HepG2 (cell line): ENCODE measurements around the gene CXCR1.

ENCODE experiments used
- E2F5 ChIP-seq: sonication (generic); formaldehyde crosslinking; conservative IDR thresholded peaks from 2 replicates; pipeline ENCODE4 v1.4.0; 2020; ENCODE audit warnings: missing genetic modification reagents
- GABPB1 ChIP-seq: IDR thresholded peaks from 2 replicates; pipeline ENCODE4 v1.6.1; 2016; ENCODE audit warnings: mild to moderate bottlenecking, missing genetic modification reagents, moderate library complexity, missing compliant biosample characterization
- MBD4 ChIP-seq: IDR thresholded peaks from 2 replicates; pipeline ENCODE4 v1.6.1; 2012; ENCODE audit warnings: low read length, inconsistent platforms, borderline replicate concordance
- MTA3 ChIP-seq: sonication (generic); formaldehyde crosslinking; IDR thresholded peaks from 2 replicates; pipeline ENCODE4 v1.4.0; 2020; ENCODE audit warnings: missing genetic modification reagents
- POLR2AphosphoS5 ChIP-seq: IDR thresholded peaks from 2 replicates; pipeline ENCODE4 v1.6.1; 2012; ENCODE audit warnings: low read depth, low read length
- RAD21 ChIP-seq: fragments of 450-650 bp; formaldehyde crosslinking; IDR thresholded peaks from 2 replicates; pipeline ENCODE4 v1.5.0; 2020; ENCODE audit warnings: mild to moderate bottlenecking
- RAD51 ChIP-seq: fragments of 450-650 bp; IDR thresholded peaks from 2 replicates; pipeline ENCODE4 v1.6.1; 2016; ENCODE audit warnings: borderline replicate concordance
- RELA ChIP-seq: sonication (generic); formaldehyde crosslinking; IDR thresholded peaks from 2 replicates; pipeline ENCODE4 v1.4.0; 2020; ENCODE audit warnings: missing genetic modification reagents
- U2AF1 ChIP-seq: fragments of 200-400 bp; formaldehyde crosslinking; optimal IDR thresholded peaks from 2 replicates; pipeline ENCODE3; 2017; ENCODE audit warnings: mild to moderate bottlenecking, low read depth, low read length
- XBP1 ChIP-seq: sonication (generic); formaldehyde crosslinking; IDR thresholded peaks from 2 replicates; pipeline ENCODE4 v1.5.0; 2020; ENCODE audit warnings: missing genetic modification reagents
- ZBTB7A ChIP-seq: sonication (generic); formaldehyde crosslinking; IDR thresholded peaks from 2 replicates; pipeline ENCODE4 v1.8.0; 2022; ENCODE audit warnings: mild to moderate bottlenecking, missing genetic modification reagents
- ZKSCAN8 ChIP-seq: IDR thresholded peaks from 2 replicates; pipeline ENCODE4 v1.6.1; 2016; ENCODE audit warnings: borderline replicate concordance, missing genetic modification reagents, missing compliant biosample characterization
- ZNF274 ChIP-seq: sonication (generic); formaldehyde crosslinking; IDR thresholded peaks from 2 replicates; pipeline ENCODE4 v1.5.1; 2020; ENCODE audit warnings: mild to moderate bottlenecking, missing genetic modification reagents
- ZNF740 ChIP-seq: sonication (generic); formaldehyde crosslinking; IDR thresholded peaks from 2 replicates; pipeline ENCODE4 v1.4.0; 2020; ENCODE audit warnings: missing genetic modification reagents

- no peak for TF ChIP-seq POLR2AphosphoS5
- no peak for TF ChIP-seq ZKSCAN8 (CRISPR knock-in tag)
- no peak for TF ChIP-seq RELA (CRISPR knock-in tag)
- no peak for TF ChIP-seq ZBTB7A (CRISPR knock-in tag)
- no peak for TF ChIP-seq ZNF274 (CRISPR knock-in tag)
- no peak for TF ChIP-seq XBP1 (CRISPR knock-in tag)
- no peak for TF ChIP-seq GABPB1 (CRISPR knock-in tag)
- TF ChIP-seq RAD51 = no peak
- TF ChIP-seq U2AF1 = no peak
- no peak for TF ChIP-seq E2F5 (CRISPR knock-in tag)
- TF ChIP-seq MTA3 (CRISPR knock-in tag) = no peak
- no peak for TF ChIP-seq RAD21 (CRISPR knock-in tag)
- TF ChIP-seq MBD4 = no peak
- TF ChIP-seq ZNF740 (CRISPR knock-in tag) = no peak
These were observed 41.1 kb downstream of the CXCR1 start, which contains the start of gene CXCR2 for GRCh38 chr2:218125626-218126080.
